Nephron progenitor cell (in vitro differentiated cells): ENCODE data around the gene NUTM2F.

ENCODE experiments used
- DNase-seq: peaks from one replicate; pipeline ENCODE4 v3.0.0; 2021
- H3K27ac Mint-ChIP-seq: 2 replicates; pipeline ENCODE4 v1.8.0; 2021; ENCODE audit warnings: mild to moderate bottlenecking, moderate library complexity, mixed read lengths
- H3K27me3 Mint-ChIP-seq: 2 replicates; pipeline ENCODE4 v1.8.0; 2021; ENCODE audit warnings: mild to moderate bottlenecking, low read depth, mixed read lengths; ENCODE audit not compliant: poor library complexity
- H3K36me3 Mint-ChIP-seq: 2 replicates; pipeline ENCODE4 v1.8.0; 2021; ENCODE audit warnings: low read depth, mixed read lengths
- H3K4me1 Mint-ChIP-seq: 2 replicates; pipeline ENCODE4 v1.8.0; 2021; ENCODE audit warnings: mixed read lengths
- H3K4me3 Mint-ChIP-seq: 2 replicates; pipeline ENCODE4 v1.8.0; 2021; ENCODE audit warnings: mild to moderate bottlenecking, moderate library complexity, mixed read lengths
- H3K9me3 Mint-ChIP-seq: 2 replicates; pipeline ENCODE4 v1.8.0; 2021; ENCODE audit warnings: mild to moderate bottlenecking, moderate library complexity, mixed read lengths
- TF ChIP-seq, protein P1 (sequence below): fragments of 200-600 bp; sonication (generic); IDR thresholded peaks from 2 replicates; pipeline ENCODE4 v1.5.0; 2021; ENCODE audit warnings: antibody characterized with exemption

The NUTM2F gene

DNA sequence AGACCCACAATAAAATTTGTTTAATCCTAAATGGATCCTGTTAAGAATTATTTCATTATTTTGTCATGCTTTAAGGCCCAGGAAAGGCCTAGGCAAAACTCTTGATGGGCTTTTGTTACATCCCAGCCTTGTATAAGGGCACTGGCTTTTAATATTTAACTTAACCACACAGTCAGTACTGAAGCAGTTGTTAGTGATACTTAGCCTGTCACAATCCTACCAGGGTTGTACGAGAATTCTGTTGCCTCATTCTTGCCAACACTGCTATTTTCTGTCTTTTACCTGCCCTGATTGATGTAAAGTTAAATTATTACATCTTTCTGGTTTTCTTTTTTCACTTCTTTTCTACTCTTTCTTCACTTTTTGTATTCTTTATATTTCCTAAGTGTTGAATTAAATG lies 58.4 kb downstream of the NUTM2F start:
- no peak for DNase-seq
- TF ChIP-seq, protein P1, sequence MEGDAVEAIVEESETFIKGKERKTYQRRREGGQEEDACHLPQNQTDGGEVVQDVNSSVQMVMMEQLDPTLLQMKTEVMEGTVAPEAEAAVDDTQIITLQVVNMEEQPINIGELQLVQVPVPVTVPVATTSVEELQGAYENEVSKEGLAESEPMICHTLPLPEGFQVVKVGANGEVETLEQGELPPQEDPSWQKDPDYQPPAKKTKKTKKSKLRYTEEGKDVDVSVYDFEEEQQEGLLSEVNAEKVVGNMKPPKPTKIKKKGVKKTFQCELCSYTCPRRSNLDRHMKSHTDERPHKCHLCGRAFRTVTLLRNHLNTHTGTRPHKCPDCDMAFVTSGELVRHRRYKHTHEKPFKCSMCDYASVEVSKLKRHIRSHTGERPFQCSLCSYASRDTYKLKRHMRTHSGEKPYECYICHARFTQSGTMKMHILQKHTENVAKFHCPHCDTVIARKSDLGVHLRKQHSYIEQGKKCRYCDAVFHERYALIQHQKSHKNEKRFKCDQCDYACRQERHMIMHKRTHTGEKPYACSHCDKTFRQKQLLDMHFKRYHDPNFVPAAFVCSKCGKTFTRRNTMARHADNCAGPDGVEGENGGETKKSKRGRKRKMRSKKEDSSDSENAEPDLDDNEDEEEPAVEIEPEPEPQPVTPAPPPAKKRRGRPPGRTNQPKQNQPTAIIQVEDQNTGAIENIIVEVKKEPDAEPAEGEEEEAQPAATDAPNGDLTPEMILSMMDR, result no peak
- Mint-ChIP-seq H3K36me3 (peaks cover 63% of the 10 kb centered on the region), H3K4me1 (no peaks in the 10 kb centered on the region), H3K27ac (no peak overlapping the region), H3K4me3 (no peak overlapping the region), H3K27me3 (no peaks in the 10 kb centered on the region), H3K9me3 (peaks cover 72% of the 10 kb centered on the region)

DNA sequence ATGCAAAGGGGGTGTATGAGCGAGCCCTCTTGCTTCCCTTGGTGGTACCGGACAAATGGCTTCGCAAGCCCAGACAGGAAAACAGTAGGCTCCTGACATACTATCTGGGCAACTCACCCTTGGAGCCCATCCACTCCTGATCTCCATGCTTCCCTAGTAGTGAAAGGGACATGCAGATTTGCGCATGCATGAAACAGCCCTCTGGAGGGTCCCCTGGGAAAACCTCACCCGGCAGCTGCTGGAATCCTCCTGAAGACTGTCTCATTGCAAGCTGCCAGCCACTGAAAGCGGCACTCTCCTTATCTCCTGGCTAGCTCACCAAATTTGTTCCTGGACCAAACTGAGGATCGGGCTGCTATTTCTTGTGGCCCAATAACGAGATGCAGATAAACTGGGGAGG lies 59.2 kb downstream of the NUTM2F start:
- peaks cover 70% of the 10 kb centered on the region for H3K9me3 Mint-ChIP-seq
- no peak overlapping the region for H3K27ac Mint-ChIP-seq
- no peak overlapping the region for H3K4me3 Mint-ChIP-seq
- H3K36me3 Mint-ChIP-seq, result peaks cover 65% of the 10 kb centered on the region
- no peaks in the 10 kb centered on the region for H3K27me3 Mint-ChIP-seq
- no peak for DNase-seq
- no peaks in the 10 kb centered on the region for H3K4me1 Mint-ChIP-seq
- TF ChIP-seq, protein P1, result no peak
